Smooth muscle cell (in vitro differentiated cells): ENCODE measurements around the gene DHCR24. TPM values are rescaled to one million over a fixed set of nuclear protein-coding genes. Genes with fewer than 3 reads are reported as not detected.

Experiments used
- DNase-seq: peaks from one replicate; lab custom pipeline; 2025; ENCODE audit not compliant: unreplicated experiment; lab: John Stamatoyannopoulos, UW
- H2AFZ ChIP-seq: fragments of 200-600 bp; sonication (generic); 2 replicates; pipeline ENCODE4 v1.6.0; 2016; ENCODE audit warnings: antibody characterized with exemption, low read depth, mild to moderate bottlenecking
- H3F3A ChIP-seq: fragments of 200-600 bp; sonication (generic); 2 replicates; pipeline ENCODE4 v1.6.0; 2017; ENCODE audit warnings: antibody characterized with exemption, low read depth
- H3K27ac ChIP-seq: fragments of 200-600 bp; sonication (generic); 2 replicates; pipeline ENCODE4 v1.5.1; 2016; ENCODE audit warnings: low read depth, mild to moderate bottlenecking
- H3K27me3 ChIP-seq: fragments of 200-600 bp; sonication (generic); 2 replicates; pipeline ENCODE4 v1.6.1; 2016; ENCODE audit warnings: low read depth, mild to moderate bottlenecking
- H3K36me3 ChIP-seq: fragments of 200-600 bp; sonication (generic); 2 replicates; pipeline ENCODE4 v1.5.1; 2016; ENCODE audit warnings: low read depth
- H3K4me1 ChIP-seq: fragments of 200-600 bp; sonication (generic); 2 replicates; pipeline ENCODE4 v1.5.1; 2016; ENCODE audit warnings: low read depth
- H3K4me2 ChIP-seq: fragments of 200-600 bp; sonication (generic); 2 replicates; pipeline ENCODE4 v1.6.0; 2016; ENCODE audit warnings: mild to moderate bottlenecking
- H3K4me3 ChIP-seq: fragments of 200-600 bp; sonication (generic); 2 replicates; pipeline ENCODE4 v1.5.1; 2016; ENCODE audit warnings: mild to moderate bottlenecking
- H3K79me2 ChIP-seq: fragments of 200-600 bp; sonication (generic); 2 replicates; pipeline ENCODE4 v1.6.0; 2016; ENCODE audit warnings: low read depth, mild to moderate bottlenecking
- H3K9ac ChIP-seq: fragments of 200-600 bp; sonication (generic); 2 replicates; pipeline ENCODE4 v1.6.0; 2016; ENCODE audit warnings: low read depth
- H3K9me3 ChIP-seq: fragments of 200-600 bp; sonication (generic); replicated peaks from 2 replicates; pipeline ENCODE4 v1.5.1; 2016; ENCODE audit warnings: low read depth
- H4K20me1 ChIP-seq: fragments of 200-600 bp; sonication (generic); 2 replicates; pipeline ENCODE4 v1.6.0; 2016; ENCODE audit warnings: low read depth
- CTCF ChIP-seq: fragments of 200-600 bp; sonication (generic); IDR thresholded peaks from 2 replicates; pipeline ENCODE4 v1.5.1; 2017; ENCODE audit warnings: borderline replicate concordance, mild to moderate bottlenecking, antibody characterized with exemption; ENCODE audit not compliant: insufficient read depth, poor library complexity, severe bottlenecking
- WGBS: methylation state at CpG from one replicate; pipeline ENCODE4 v1.1.7; 2016; ENCODE audit warnings: low lambda C conversion rate; 5-methylcytosine and 5-hydroxymethylcytosine counted together
- polyA plus RNA-seq: library from polyadenylated mRNA; unstranded; fragments of >200 nt; fragmentation: Nextera tagmentation; extraction: Ambion mirVana; gene quantifications from 2 replicates; pipeline ENCODE4 v1.2.1, GENCODE V29; 2016
- total RNA-seq: library from RNA; depleted of rRNA; stranded (reverse); fragments of >200 nt; gene quantifications from 2 replicates; pipeline ENCODE4 v1.2.3, GENCODE V29; 2014

DHCR24 gene
- total and polyA plus RNA-seq, 2 experiments from 2014 or later, result 47.2 to 64.2 TPM

DNA sequence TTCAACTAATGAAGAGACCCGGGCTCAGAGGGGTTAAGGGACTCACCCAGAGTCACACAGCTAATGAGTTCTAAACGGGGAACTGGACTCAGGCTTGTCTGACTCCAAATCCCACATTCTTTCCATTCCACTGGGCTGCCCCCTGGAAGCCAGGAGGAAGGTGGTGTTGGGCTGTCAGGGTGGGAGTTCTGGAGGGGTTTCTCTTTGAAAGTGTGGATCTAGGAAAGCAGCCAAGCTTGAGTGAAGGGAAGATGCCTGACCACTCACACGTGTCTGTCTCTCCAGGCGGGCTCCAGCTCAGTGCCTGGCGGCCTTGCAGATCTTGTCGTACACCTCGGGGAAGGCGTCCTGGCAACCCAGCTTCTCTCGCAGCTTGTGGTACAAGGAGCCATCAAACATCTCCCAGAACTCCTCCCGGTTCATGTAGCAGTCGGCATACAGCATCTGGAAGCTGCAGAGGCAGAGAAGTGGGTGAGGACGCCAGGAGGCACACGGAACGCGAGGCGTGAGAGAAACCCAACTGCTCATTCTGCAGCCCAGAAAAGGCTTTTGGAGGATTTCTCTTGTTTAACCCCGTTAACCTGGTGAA is 35.0 kb downstream of the DHCR24 start:
- no peaks in the 10 kb centered on the region for H3K4me1 ChIP-seq
- WGBS, result 90% methylated on average over 17 of the region's 17 CpGs
- no peaks in the 10 kb centered on the region for H3K9me3 ChIP-seq
- H2AFZ ChIP-seq, result no peak overlapping the region
- H3K4me3 ChIP-seq, result no peak overlapping the region
- no peaks in the 10 kb centered on the region for H3K27me3 ChIP-seq
- no peak overlapping the region for H3K9ac ChIP-seq
- H3K79me2 ChIP-seq, result no peaks in the 10 kb centered on the region
- no peak for TF ChIP-seq CTCF
- no peaks in the 10 kb centered on the region for H4K20me1 ChIP-seq
- no peak for DNase-seq
- H3K27ac ChIP-seq, result peak overlapping the region; percentile 67
- peaks cover 4% of the 10 kb centered on the region for H3F3A ChIP-seq
- H3K36me3 ChIP-seq, result peaks cover 8% of the 10 kb centered on the region
- no peak overlapping the region for H3K4me2 ChIP-seq

GRCh38 chr1:54851406-54851805 is 35.6 kb downstream of the DHCR24 start:
- Histone ChIP-seq H3K27me3 (no peaks in the 10 kb centered on the region), H3F3A (no peaks in the 10 kb centered on the region), H3K36me3 (peaks cover 8% of the 10 kb centered on the region), H4K20me1 (no peaks in the 10 kb centered on the region), H2AFZ (no peak overlapping the region), H3K79me2 (no peaks in the 10 kb centered on the region), H3K9me3 (no peaks in the 10 kb centered on the region), H3K4me1 (no peaks in the 10 kb centered on the region), H3K9ac (no peak overlapping the region), H3K4me2 (peak overlapping the region; percentile 6), H3K27ac (peak overlapping the region; percentile 67), H3K4me3 (no peak overlapping the region)
- over 99% methylated on average over 9 of the region's 9 CpGs for WGBS
- TF ChIP-seq CTCF, result no peak
- no peak for DNase-seq

DNA sequence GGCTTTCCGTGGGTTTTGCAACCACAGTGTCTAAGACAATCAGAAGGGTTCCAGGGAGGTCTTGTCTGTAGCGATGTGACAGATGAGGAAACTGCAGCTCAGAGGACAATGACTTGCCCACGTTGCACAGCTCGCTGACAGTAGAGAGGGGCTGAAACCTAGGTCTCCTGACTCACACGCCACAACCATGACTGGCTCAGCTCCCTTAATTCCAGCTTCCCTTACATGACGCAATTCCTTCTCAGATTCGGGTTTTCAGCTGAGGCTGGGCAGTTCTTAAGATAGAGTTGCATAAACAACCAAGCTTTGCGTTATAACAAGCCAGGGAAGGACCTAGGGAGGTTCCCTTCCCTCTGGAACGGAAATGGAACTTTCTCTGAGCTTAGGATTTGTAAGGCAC is 36.3 kb downstream of the DHCR24 start:
- peak overlapping the region; percentile 6 for H3K4me2 ChIP-seq

More for the DNA sequence above, 36.3 kb downstream of the DHCR24 start:
- H3K4me3 ChIP-seq, result no peak overlapping the region
- H3K4me1 ChIP-seq, result no peaks in the 10 kb centered on the region
- no peaks in the 10 kb centered on the region for H3K27me3 ChIP-seq
- WGBS, result 39% methylated on average over 9 of the region's 9 CpGs
- H3F3A ChIP-seq, result no peaks in the 10 kb centered on the region
- no peak for TF ChIP-seq CTCF
- H3K27ac ChIP-seq, result peak overlapping the region; percentile 67
- H3K9ac ChIP-seq, result no peak overlapping the region
- H3K36me3 ChIP-seq, result peaks cover 8% of the 10 kb centered on the region
- no peak for DNase-seq
- no peaks in the 10 kb centered on the region for H3K9me3 ChIP-seq
- H2AFZ ChIP-seq, result no peak overlapping the region
- H4K20me1 ChIP-seq, result no peaks in the 10 kb centered on the region
- no peaks in the 10 kb centered on the region for H3K79me2 ChIP-seq
